OCI-LY1 (cell line): ENCODE data around the gene EFHC1.
A peak's percentile ranks its signal among the peaks of the same experiment; 100 is the strongest.

Source experiments
- H2AFZ ChIP-seq: fragments of 200-600 bp; sonication (generic), shearing (Covaris generic); 2 replicates; pipeline ENCODE4 v1.6.0; 2014; ENCODE audit warnings: antibody characterized with exemption, mild to moderate bottlenecking, low read length
- H3F3A ChIP-seq: fragments of 200-600 bp; sonication (generic), shearing (Covaris generic); 2 replicates; pipeline ENCODE4 v1.6.0; 2014; ENCODE audit warnings: mild to moderate bottlenecking, antibody characterized with exemption, low read length, moderate library complexity; ENCODE audit not compliant: insufficient read depth
- H3K27ac ChIP-seq: fragments of 200-600 bp; sonication (generic); 2 replicates; pipeline ENCODE4 v1.5.1; 2014; ENCODE audit warnings: low read length, mixed run types, mild to moderate bottlenecking, low read depth; ENCODE audit not compliant: poor library complexity, severe bottlenecking
- H3K27me3 ChIP-seq: fragments of 200-600 bp; sonication (generic); 2 replicates; pipeline ENCODE4 v1.6.0; 2014; ENCODE audit warnings: antibody characterized with exemption, mild to moderate bottlenecking, low read length, moderate library complexity; ENCODE audit not compliant: insufficient read depth
- H3K36me3 ChIP-seq: fragments of 200-600 bp; sonication (generic); 2 replicates; pipeline ENCODE4 v1.6.1; 2014; ENCODE audit warnings: mild to moderate bottlenecking, antibody characterized with exemption, low read length, moderate library complexity, mixed read lengths; ENCODE audit not compliant: insufficient read depth
- H3K4me1 ChIP-seq: fragments of 200-600 bp; sonication (generic); 2 replicates; pipeline ENCODE4 v1.5.1; 2014; ENCODE audit warnings: mild to moderate bottlenecking, low read length, moderate library complexity; ENCODE audit not compliant: insufficient read depth, severe bottlenecking
- H3K4me2 ChIP-seq: fragments of 200-600 bp; sonication (generic), shearing (Covaris generic); 2 replicates; pipeline ENCODE4 v1.6.1; 2014; ENCODE audit warnings: low read length
- H3K4me3 ChIP-seq: fragments of 200-600 bp; sonication (generic); 2 replicates; pipeline ENCODE4 v1.5.1; 2014; ENCODE audit warnings: low read length, low read depth, mild to moderate bottlenecking, mixed read lengths; ENCODE audit not compliant: poor library complexity, severe bottlenecking
- H3K79me2 ChIP-seq: fragments of 200-600 bp; shearing (Covaris generic); 2 replicates; pipeline ENCODE4 v1.6.1; 2016; ENCODE audit warnings: mixed run types, low read length, mixed read lengths; ENCODE audit not compliant: insufficient read depth
- H3K9ac ChIP-seq: fragments of 200-600 bp; sonication (generic), shearing (Covaris generic); 2 replicates; pipeline ENCODE4 v1.6.1; 2014; ENCODE audit warnings: mild to moderate bottlenecking, low read length, mixed read lengths
- H3K9me2 ChIP-seq: fragments of 200-600 bp; sonication (generic), shearing (Covaris generic); 2 replicates; pipeline ENCODE4 v1.6.1; 2014; ENCODE audit warnings: low read depth, mild to moderate bottlenecking, low read length, mixed read lengths
- H3K9me3 ChIP-seq: fragments of 200-600 bp; shearing (Covaris generic); 2 replicates; pipeline ENCODE4 v1.6.1; 2014; ENCODE audit warnings: low read length, mixed read lengths
- H4K20me1 ChIP-seq: fragments of 200-600 bp; sonication (generic), shearing (Covaris generic); 2 replicates; pipeline ENCODE4 v1.6.0; 2016; ENCODE audit warnings: mild to moderate bottlenecking, low read length; ENCODE audit not compliant: insufficient read depth
- EZH2 ChIP-seq: fragments of 200-600 bp; sonication (generic), shearing (Covaris generic); IDR thresholded peaks from 2 replicates; pipeline ENCODE4 v1.8.0; 2017; ENCODE audit warnings: borderline replicate concordance, mixed run types, mild to moderate bottlenecking, antibody characterized with exemption, low read length, moderate library complexity, mixed read lengths
- TF ChIP-seq, protein P1 (sequence below): fragments of 200-600 bp; sonication (generic), shearing (Covaris generic); IDR thresholded peaks from 2 replicates; pipeline ENCODE4 v1.5.1; 2017; ENCODE audit warnings: mild to moderate bottlenecking, antibody characterized with exemption, low read length, moderate library complexity, mixed read lengths

The EFHC1 gene

DNA sequence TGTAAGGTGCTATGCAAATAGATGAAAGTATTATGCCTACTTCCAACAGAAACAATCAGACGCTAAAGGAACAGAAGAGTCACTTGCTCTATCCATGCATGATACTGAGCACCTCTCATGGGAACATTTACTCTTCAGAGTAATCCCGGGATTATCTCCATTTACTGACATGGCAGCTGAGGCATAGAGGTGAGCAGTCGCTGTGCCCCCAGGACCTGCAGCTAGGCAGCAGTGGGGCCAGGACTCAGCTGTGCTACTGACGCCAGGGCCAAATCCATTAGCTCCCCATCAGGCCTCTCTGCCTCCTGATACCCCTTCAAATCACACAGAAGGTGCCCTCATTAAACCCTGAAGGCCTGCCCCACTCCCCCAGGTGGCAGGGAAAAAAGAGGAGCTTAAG is 104.8 kb downstream of the EFHC1 start:
- H3K9ac ChIP-seq = peak overlapping the region; percentile 40
- TF ChIP-seq EZH2 = no peak
- TF ChIP-seq, protein P1, sequence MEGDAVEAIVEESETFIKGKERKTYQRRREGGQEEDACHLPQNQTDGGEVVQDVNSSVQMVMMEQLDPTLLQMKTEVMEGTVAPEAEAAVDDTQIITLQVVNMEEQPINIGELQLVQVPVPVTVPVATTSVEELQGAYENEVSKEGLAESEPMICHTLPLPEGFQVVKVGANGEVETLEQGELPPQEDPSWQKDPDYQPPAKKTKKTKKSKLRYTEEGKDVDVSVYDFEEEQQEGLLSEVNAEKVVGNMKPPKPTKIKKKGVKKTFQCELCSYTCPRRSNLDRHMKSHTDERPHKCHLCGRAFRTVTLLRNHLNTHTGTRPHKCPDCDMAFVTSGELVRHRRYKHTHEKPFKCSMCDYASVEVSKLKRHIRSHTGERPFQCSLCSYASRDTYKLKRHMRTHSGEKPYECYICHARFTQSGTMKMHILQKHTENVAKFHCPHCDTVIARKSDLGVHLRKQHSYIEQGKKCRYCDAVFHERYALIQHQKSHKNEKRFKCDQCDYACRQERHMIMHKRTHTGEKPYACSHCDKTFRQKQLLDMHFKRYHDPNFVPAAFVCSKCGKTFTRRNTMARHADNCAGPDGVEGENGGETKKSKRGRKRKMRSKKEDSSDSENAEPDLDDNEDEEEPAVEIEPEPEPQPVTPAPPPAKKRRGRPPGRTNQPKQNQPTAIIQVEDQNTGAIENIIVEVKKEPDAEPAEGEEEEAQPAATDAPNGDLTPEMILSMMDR = no peak
- H4K20me1 ChIP-seq = no peaks in the 10 kb centered on the region
- H3K4me3 ChIP-seq = no peak overlapping the region
- H3K4me1 ChIP-seq = peaks cover 78% of the 10 kb centered on the region
- H3K9me3 ChIP-seq = no peaks in the 10 kb centered on the region
- no peaks in the 10 kb centered on the region for H3K27me3 ChIP-seq
- H3F3A ChIP-seq = no peaks in the 10 kb centered on the region
- peak overlapping the region; percentile 32; the same call in 1 of the 2 replicates for H3K4me2 ChIP-seq
- H3K9me2 ChIP-seq = no peaks in the 10 kb centered on the region
- H2AFZ ChIP-seq = no peak overlapping the region
- peaks cover 5% of the 10 kb centered on the region for H3K79me2 ChIP-seq
- peaks cover 12% of the 10 kb centered on the region for H3K36me3 ChIP-seq
- peak overlapping the region; percentile 89 for H3K27ac ChIP-seq

DNA sequence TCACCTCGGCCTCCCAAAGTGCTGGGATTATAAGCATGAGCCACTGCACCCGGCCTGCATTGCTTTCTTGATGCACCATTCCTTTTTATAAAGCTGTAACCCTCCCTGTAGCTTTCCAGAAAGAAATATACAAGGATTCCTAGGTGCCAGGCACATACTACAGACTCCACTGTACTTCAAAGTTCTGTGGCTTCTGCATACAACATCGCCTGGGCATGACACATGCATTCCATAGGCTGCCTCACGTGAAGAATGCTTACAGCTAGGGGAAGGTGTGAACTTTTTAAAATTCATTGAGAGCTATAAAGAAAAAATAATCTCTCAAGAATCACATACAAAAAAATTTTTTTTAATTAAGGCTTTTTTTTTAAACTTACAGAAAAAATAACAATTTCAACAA is 106.5 kb downstream of the EFHC1 start:
- H3K9me2 ChIP-seq = no peaks in the 10 kb centered on the region
- TF ChIP-seq, protein P1 = no peak
- TF ChIP-seq EZH2 = no peak
- H3K36me3 ChIP-seq = peaks cover 4% of the 10 kb centered on the region; the same call in 1 of the 2 replicates
- no peaks in the 10 kb centered on the region; the same call in 1 of the 2 replicates for H3K79me2 ChIP-seq
- H3K27me3 ChIP-seq = no peaks in the 10 kb centered on the region
- H3K4me1 ChIP-seq = peaks cover 95% of the 10 kb centered on the region
- no peaks in the 10 kb centered on the region for H3F3A ChIP-seq
- no peak overlapping the region for H3K4me2 ChIP-seq
- H3K9ac ChIP-seq = no peak overlapping the region
- no peaks in the 10 kb centered on the region for H3K9me3 ChIP-seq
- H2AFZ ChIP-seq = no peak overlapping the region
- peak overlapping the region; percentile 89 for H3K27ac ChIP-seq
- H3K4me3 ChIP-seq = no peak overlapping the region
- no peaks in the 10 kb centered on the region for H4K20me1 ChIP-seq

DNA sequence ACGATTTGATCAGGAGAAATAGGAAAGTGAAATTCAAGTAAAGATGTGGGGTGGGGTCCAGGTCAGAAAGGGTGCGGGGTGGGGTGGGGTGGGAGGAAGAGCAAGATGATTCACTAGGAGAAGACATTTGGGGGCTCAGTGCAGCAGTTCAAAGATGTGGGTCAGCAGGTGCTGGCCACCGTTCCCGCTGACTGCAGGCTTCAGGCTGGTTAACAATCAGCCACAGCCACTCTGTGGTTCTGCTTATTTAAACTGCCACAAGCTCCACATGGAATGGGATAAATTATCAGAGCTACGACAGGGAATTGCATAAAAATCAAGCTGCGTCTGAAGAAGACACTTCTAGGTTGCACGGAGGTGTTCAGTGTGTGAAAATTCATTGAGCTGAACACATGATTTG is 107.3 kb downstream of the EFHC1 start:
- H3K4me1 ChIP-seq = peaks cover 95% of the 10 kb centered on the region
- H3K9me2 ChIP-seq = no peaks in the 10 kb centered on the region
- H3K4me3 ChIP-seq = no peak overlapping the region
- no peaks in the 10 kb centered on the region for H3K9me3 ChIP-seq
- TF ChIP-seq, protein P1 = no peak
- TF ChIP-seq EZH2 = no peak
- peak overlapping the region; percentile 95 for H3K27ac ChIP-seq
- H3K79me2 ChIP-seq = no peaks in the 10 kb centered on the region; the same call in 1 of the 2 replicates
- H3K36me3 ChIP-seq = peaks cover 4% of the 10 kb centered on the region; the same call in 1 of the 2 replicates
- no peaks in the 10 kb centered on the region for H3F3A ChIP-seq
- no peaks in the 10 kb centered on the region for H3K27me3 ChIP-seq
- H2AFZ ChIP-seq = no peak overlapping the region
- no peaks in the 10 kb centered on the region for H4K20me1 ChIP-seq
- H3K9ac ChIP-seq = no peak overlapping the region
- H3K4me2 ChIP-seq = no peak overlapping the region
